HepG2 (cell line): Measurements from ENCODE around the gene SLC6A5. TPM values are rescaled to one million over a fixed set of nuclear protein-coding genes. Genes with fewer than 3 reads are reported as not detected.

Source experiments
- ATAC-seq: fragments of 200-7000 bp; cut with Tn5 transposase; 3 replicates; pipeline ENCODE4 v1.9.1; 2020; ENCODE audit warnings: mild to moderate bottlenecking, moderate library complexity
- BruUV-seq: library from RNA; stranded (reverse); fragments of 400-500 nt; replicated peaks from 2 replicates; lab custom pipeline; 2021; lab: Mats Ljungman, UMichigan
- CTCF ChIA-PET: fragments of 300-600 bp; formaldehyde crosslinking; extraction: SDS; loops from one replicate; lab custom pipeline; 2021; ENCODE audit warnings: low total read pairs, inconsistent platforms, low intra/inter-chr PET ratio; lab: Yijun Ruan, JAX
- POLR2A ChIA-PET: fragments of 350-600 bp; sonication (Branson Sonifier 250); formaldehyde crosslinking; loops from one replicate; lab custom pipeline; 2020; ENCODE audit warnings: antibody characterized with exemption, inconsistent platforms; lab: Yijun Ruan, JAX
- DNase-seq: peaks from one replicate; pipeline ENCODE4 v3.0.0-alpha.2; 2015; ENCODE audit warnings: low spot score
- FAIRE-seq: peaks from 3 replicates; lab custom pipeline; 2011; peaks lifted over from hg19 to GRCh38; lab: Jason Lieb, UNC
- H2AFZ ChIP-seq: one replicate; pipeline ENCODE4 v1.6.1; 2011; ENCODE audit warnings: low read length, inconsistent platforms
- H3K27ac ChIP-seq: fragments of 300-600 bp; 3 replicates; pipeline ENCODE4 v1.8.0; 2011; ENCODE audit warnings: mixed run types, mild to moderate bottlenecking, mixed read lengths, low read length, inconsistent platforms; ENCODE audit not compliant: insufficient read depth; ENCODE audit errors: extremely low read length
- H3K27me3 ChIP-seq, 2 experiments: fragments of 200-600 bp in 1 of 2; 2 replicates in 1 of 2; 3 replicates in 1 of 2; pipeline versions ENCODE4 v1.6.0 to v1.8.0; 2011; ENCODE audit warnings: low read length in 2 of 2, mild to moderate bottlenecking in 2 of 2, moderate library complexity in 2 of 2, inconsistent platforms in 1 of 2; ENCODE audit not compliant: insufficient read depth in 2 of 2, control insufficient read depth in 1 of 2
- H3K36me3 ChIP-seq, 2 experiments: fragments of 200-600 bp in 1 of 2; replicated peaks in 1 of 2; 2 replicates in 1 of 2; 3 replicates in 1 of 2; pipeline versions ENCODE4 v1.5.1 to v1.8.0; 2011; ENCODE audit warnings: low read length in 2 of 2, inconsistent platforms in 1 of 2; ENCODE audit not compliant: insufficient read depth in 2 of 2, control insufficient read depth in 1 of 2
- H3K4me1 ChIP-seq: 2 replicates; pipeline ENCODE4 v1.5.1; 2012; ENCODE audit warnings: low read length, inconsistent platforms; ENCODE audit not compliant: insufficient read depth
- H3K4me2 ChIP-seq: 2 replicates; pipeline ENCODE4 v1.6.0; 2011; ENCODE audit warnings: low read depth, low read length, inconsistent platforms
- H3K4me3 ChIP-seq, 3 experiments: fragments of 200-600 bp in 1 of 3; sonication (generic), shearing (Covaris generic) in 1 of 3; replicated peaks in 1 of 3; 2 replicates each; pipeline ENCODE4 v1.5.1; 2011 to 2016; ENCODE audit warnings: low read length in 3 of 3, inconsistent platforms in 2 of 3, low read depth in 2 of 3, mild to moderate bottlenecking in 2 of 3, control low read depth in 1 of 3, mixed read lengths in 1 of 3; ENCODE audit not compliant: insufficient read depth in 1 of 3
- H3K79me2 ChIP-seq: one replicate; pipeline ENCODE4 v1.6.1; 2011; ENCODE audit warnings: low read length, inconsistent platforms; ENCODE audit not compliant: insufficient read depth
- H3K9ac ChIP-seq: 2 replicates; pipeline ENCODE4 v1.6.0; 2011; ENCODE audit warnings: mild to moderate bottlenecking, low read depth, low read length, inconsistent platforms; ENCODE audit not compliant: insufficient read depth
- H3K9me3 ChIP-seq: 2 replicates; pipeline ENCODE4 v1.5.1; 2012; ENCODE audit warnings: mild to moderate bottlenecking, low read length
- H4K20me1 ChIP-seq: 2 replicates; pipeline ENCODE4 v1.6.0; 2011; ENCODE audit warnings: inconsistent platforms, mild to moderate bottlenecking, low read length, moderate library complexity; ENCODE audit not compliant: insufficient read depth
- AGO2 ChIP-seq: fragments of 200-400 bp; formaldehyde crosslinking; optimal IDR thresholded peaks from 2 replicates; pipeline ENCODE3; 2017; ENCODE audit warnings: mild to moderate bottlenecking, low read depth, low read length, moderate library complexity
- NR3C1 ChIP-seq: sonication (generic); formaldehyde crosslinking; IDR thresholded peaks from 2 replicates; pipeline ENCODE4 v1.4.0; 2020; ENCODE audit warnings: missing genetic modification reagents
- THAP8 ChIP-seq: sonication (generic); formaldehyde crosslinking; IDR thresholded peaks from 2 replicates; pipeline ENCODE4 v1.5.1; 2020; ENCODE audit warnings: missing genetic modification reagents, mild to moderate bottlenecking, borderline replicate concordance
- XRCC5 ChIP-seq: fragments of 200-400 bp; formaldehyde crosslinking; optimal IDR thresholded peaks from 2 replicates; pipeline ENCODE3; 2017; ENCODE audit warnings: mild to moderate bottlenecking, low read length
- YY1 ChIP-seq: IDR thresholded peaks from 2 replicates; pipeline ENCODE4 v1.6.1; 2011; ENCODE audit warnings: low read length, low read depth, moderate library complexity, mild to moderate bottlenecking; ENCODE audit not compliant: insufficient read depth, insufficient replicate concordance
- ZNF546 ChIP-seq: sonication (generic); formaldehyde crosslinking; conservative IDR thresholded peaks from 2 replicates; pipeline ENCODE4 v1.8.1; 2023; ENCODE audit warnings: mild to moderate bottlenecking, missing genetic modification reagents
- ZNF776 ChIP-seq: sonication (generic); formaldehyde crosslinking; IDR thresholded peaks from 2 replicates; pipeline ENCODE4 v1.4.0; 2020; ENCODE audit warnings: mild to moderate bottlenecking, missing genetic modification reagents
- WGBS: methylation state at CpG from one replicate; pipeline ENCODE4 v1.1.6; 2017; ENCODE audit warnings: low lambda C conversion rate; 5-methylcytosine and 5-hydroxymethylcytosine counted together
- in situ Hi-C: cut with HindIII; loops from 2 replicates; pipeline ENCODE4 v1.10.0; 2017; ENCODE audit warnings: low pct_unique_long_range_greater_than_20kb; ENCODE audit not compliant: extremely low pct_ligation_motif_present
- intact Hi-C: fragments of 100-400 bp; cut with micrococcal nuclease; formaldehyde crosslinking; loops from one replicate; pipeline ENCODE4 v1.10.0; 2022; ENCODE audit not compliant: unreplicated experiment
- polyA plus RNA-seq, 8 experiments: library from polyadenylated mRNA; depleted of rRNA in 3 of 8; stranded (reverse) in 7 of 8; unstranded in 1 of 8; fragments of >200 nt; fragmentation: Illumina TruSeq in 4 of 8; extraction: Trizol in 4 of 8; gene quantifications; 2 replicates each; pipeline versions ENCODE4 v1.2.1 to v1.2.3, GENCODE V29; 2011 to 2016; ENCODE audit warnings: low read depth in 4 of 8, missing spikeins in 1 of 8, mixed read lengths in 1 of 8; ENCODE audit not compliant: insufficient read depth in 1 of 8
- total RNA-seq, 5 experiments: library from RNA; depleted of rRNA; stranded (reverse); fragments of >200 nt; fragmentation: Illumina TruSeq; extraction: Trizol; gene quantifications; 2 replicates each; pipeline ENCODE4 v1.2.3, GENCODE V29; 2016; ENCODE audit warnings: low read depth in 1 of 5
- TF ChIP-seq, protein P1 (sequence below): sonication (generic); formaldehyde crosslinking; IDR thresholded peaks from 2 replicates; pipeline ENCODE4 v1.4.0; 2020; ENCODE audit warnings: missing genetic modification reagents, mild to moderate bottlenecking, borderline replicate concordance
- TF ChIP-seq, protein P2 (sequence below): sonication (generic); formaldehyde crosslinking; IDR thresholded peaks from 2 replicates; pipeline ENCODE4 v1.5.0; 2020; ENCODE audit warnings: mild to moderate bottlenecking, missing genetic modification reagents, moderate library complexity

The SLC6A5 gene
- total and polyA plus RNA-seq, 2 of the 13 experiments (the other 11 are each of a cell fraction or from before 2014, with no cell fraction given) = not detected

- peak; percentile 18 for DNase-seq
- intact Hi-C loops (loop anchor here (1.0 kb wide), 1 partner anchor 24 kb away; no protein-coding TSS in a partner anchor), in situ Hi-C loops (loop anchor here (25.0 kb wide), 1 partner anchor 1465 kb away; no protein-coding TSS in a partner anchor)
- 0% methylated on average over 2 of the region's 2 CpGs for WGBS
- ATAC-seq = peak; percentile 77
- Histone ChIP-seq H3K36me3 (no peaks in the 10 kb centered on the region), H3K9ac (no peak overlapping the region), H3K9me3 (no peaks in the 10 kb centered on the region), H3K4me1 (no peaks in the 10 kb centered on the region), H3K27me3 (peaks cover 3 to 51% of the 10 kb centered on the region in 2 experiments), H3K4me3 (no peak overlapping the region), H3K4me2 (no peak overlapping the region), H3K79me2 (no peaks in the 10 kb centered on the region), H2AFZ (no peak overlapping the region), H3K27ac (no peak overlapping the region), H4K20me1 (no peaks in the 10 kb centered on the region)
- FAIRE-seq = no peak
- BruUV-seq = no TSS peak
- TF ChIP-seq AGO2 = no peak
- TF ChIP-seq XRCC5 = no peak
- TF ChIP-seq, protein P1, sequence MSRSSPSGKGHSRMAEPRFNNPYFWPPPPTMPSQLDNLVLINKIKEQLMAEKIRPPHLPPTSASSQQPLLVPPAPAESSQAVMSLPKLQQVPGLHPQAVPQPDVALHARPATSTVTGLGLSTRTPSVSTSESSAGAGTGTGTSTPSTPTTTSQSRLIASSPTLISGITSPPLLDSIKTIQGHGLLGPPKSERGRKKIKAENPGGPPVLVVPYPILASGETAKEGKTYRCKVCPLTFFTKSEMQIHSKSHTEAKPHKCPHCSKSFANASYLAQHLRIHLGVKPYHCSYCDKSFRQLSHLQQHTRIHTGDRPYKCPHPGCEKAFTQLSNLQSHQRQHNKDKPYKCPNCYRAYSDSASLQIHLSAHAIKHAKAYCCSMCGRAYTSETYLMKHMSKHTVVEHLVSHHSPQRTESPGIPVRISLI = peak; percentile 70; the same call in 1 of the 2 replicates
- TF ChIP-seq YY1 = no peak
- no peak for TF ChIP-seq THAP8
- TF ChIP-seq, protein P2, sequence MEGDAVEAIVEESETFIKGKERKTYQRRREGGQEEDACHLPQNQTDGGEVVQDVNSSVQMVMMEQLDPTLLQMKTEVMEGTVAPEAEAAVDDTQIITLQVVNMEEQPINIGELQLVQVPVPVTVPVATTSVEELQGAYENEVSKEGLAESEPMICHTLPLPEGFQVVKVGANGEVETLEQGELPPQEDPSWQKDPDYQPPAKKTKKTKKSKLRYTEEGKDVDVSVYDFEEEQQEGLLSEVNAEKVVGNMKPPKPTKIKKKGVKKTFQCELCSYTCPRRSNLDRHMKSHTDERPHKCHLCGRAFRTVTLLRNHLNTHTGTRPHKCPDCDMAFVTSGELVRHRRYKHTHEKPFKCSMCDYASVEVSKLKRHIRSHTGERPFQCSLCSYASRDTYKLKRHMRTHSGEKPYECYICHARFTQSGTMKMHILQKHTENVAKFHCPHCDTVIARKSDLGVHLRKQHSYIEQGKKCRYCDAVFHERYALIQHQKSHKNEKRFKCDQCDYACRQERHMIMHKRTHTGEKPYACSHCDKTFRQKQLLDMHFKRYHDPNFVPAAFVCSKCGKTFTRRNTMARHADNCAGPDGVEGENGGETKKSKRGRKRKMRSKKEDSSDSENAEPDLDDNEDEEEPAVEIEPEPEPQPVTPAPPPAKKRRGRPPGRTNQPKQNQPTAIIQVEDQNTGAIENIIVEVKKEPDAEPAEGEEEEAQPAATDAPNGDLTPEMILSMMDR = peak; percentile 43
- no peak for TF ChIP-seq ZNF776 (CRISPR knock-in tag)
- no peak for TF ChIP-seq NR3C1 (CRISPR knock-in tag)
- no peak for TF ChIP-seq ZNF546
- POLR2A ChIA-PET = no interaction called here
- CTCF ChIA-PET = interaction anchor here (2.4 kb wide), 1 partner anchor 24 kb away, joined by 7 read pairs; no protein-coding TSS in a partner anchor
Measured at GRCh38 chr11:20672575-20672974, 73.2 kb downstream of the SLC6A5 start.
